RWPE2 (cell line): Measurements from ENCODE around the gene NFE2.
A peak's percentile ranks its signal among the peaks of the same experiment; 100 is the strongest.

Experiments used
- ATAC-seq: fragments of 200-7000 bp; cut with Tn5 transposase; 3 replicates; pipeline ENCODE4 v1.9.1; 2021; ENCODE audit warnings: low read depth
- DNase-seq: peaks from one replicate; pipeline ENCODE4 v3.0.0-alpha.2; 2020; ENCODE audit warnings: low spot score
- H3K27ac ChIP-seq: fragments of 450-650 bp; 2 replicates; pipeline ENCODE4 v1.5.1; 2017; ENCODE audit warnings: mild to moderate bottlenecking; ENCODE audit not compliant: poor library complexity, severe bottlenecking
- H3K27me3 ChIP-seq: fragments of 250-450 bp; sonication (Bioruptor Pico); 2 replicates; pipeline ENCODE4 v1.5.1; 2021; ENCODE audit warnings: mild to moderate bottlenecking, moderate library complexity; ENCODE audit not compliant: insufficient read depth, poor library complexity, severe bottlenecking
- H3K36me3 ChIP-seq: fragments of 250-450 bp; sonication (Bioruptor Pico); 2 replicates; pipeline ENCODE4 v1.5.1; 2020; ENCODE audit warnings: low read depth, mild to moderate bottlenecking, moderate library complexity
- H3K4me1 ChIP-seq: fragments of 250-450 bp; sonication (Bioruptor Pico); 2 replicates; pipeline ENCODE4 v1.5.1; 2021; ENCODE audit warnings: mild to moderate bottlenecking, moderate library complexity; ENCODE audit not compliant: insufficient read depth, poor library complexity, severe bottlenecking
- H3K4me3 ChIP-seq: fragments of 250-450 bp; sonication (Bioruptor Pico); 2 replicates; pipeline ENCODE4 v1.5.1; 2021; ENCODE audit warnings: mild to moderate bottlenecking, moderate library complexity; ENCODE audit not compliant: severe bottlenecking
- H3K9me3 ChIP-seq: fragments of 250-450 bp; sonication (Bioruptor Pico); 2 replicates; pipeline ENCODE4 v1.5.1; 2021; ENCODE audit warnings: mild to moderate bottlenecking, moderate library complexity; ENCODE audit not compliant: severe bottlenecking
- TF ChIP-seq, protein P1 (sequence below): fragments of 450-650 bp; IDR thresholded peaks from one replicate; pipeline ENCODE4 v1.5.1; 2017; ENCODE audit warnings: mild to moderate bottlenecking, moderate library complexity; ENCODE audit not compliant: poor library complexity, severe bottlenecking

The NFE2 gene

DNA sequence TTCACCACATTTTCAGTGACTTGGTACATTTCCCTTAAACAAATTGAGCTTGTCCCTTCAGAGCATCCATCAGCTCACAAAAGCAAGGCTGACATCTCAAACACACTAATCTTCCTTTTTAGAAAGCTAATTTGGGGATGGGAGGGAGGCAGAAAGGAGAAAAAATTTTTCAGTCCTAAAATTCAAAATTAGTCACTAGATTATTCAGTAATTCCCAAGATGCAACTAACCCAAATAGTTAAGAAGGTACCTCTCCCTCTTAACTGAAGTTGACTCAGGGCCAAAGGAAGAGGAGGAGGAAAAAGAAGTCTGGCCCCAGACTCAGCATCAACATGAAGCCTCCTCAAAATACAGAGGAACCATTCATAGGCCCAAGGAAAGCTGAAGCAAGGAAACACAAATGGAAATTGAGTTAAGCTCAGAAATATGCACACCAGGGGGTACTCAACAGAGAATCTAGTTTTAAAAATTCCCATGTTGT, 42.6 kb downstream of the NFE2 start:
- ATAC-seq (no peak), DNase-seq (no peak)
- H3K27me3 ChIP-seq = no peaks in the 10 kb centered on the region
- H3K36me3 ChIP-seq = peaks cover 51% of the 10 kb centered on the region
- H3K27ac ChIP-seq = peak overlapping the region; percentile 90
- TF ChIP-seq, protein P1, sequence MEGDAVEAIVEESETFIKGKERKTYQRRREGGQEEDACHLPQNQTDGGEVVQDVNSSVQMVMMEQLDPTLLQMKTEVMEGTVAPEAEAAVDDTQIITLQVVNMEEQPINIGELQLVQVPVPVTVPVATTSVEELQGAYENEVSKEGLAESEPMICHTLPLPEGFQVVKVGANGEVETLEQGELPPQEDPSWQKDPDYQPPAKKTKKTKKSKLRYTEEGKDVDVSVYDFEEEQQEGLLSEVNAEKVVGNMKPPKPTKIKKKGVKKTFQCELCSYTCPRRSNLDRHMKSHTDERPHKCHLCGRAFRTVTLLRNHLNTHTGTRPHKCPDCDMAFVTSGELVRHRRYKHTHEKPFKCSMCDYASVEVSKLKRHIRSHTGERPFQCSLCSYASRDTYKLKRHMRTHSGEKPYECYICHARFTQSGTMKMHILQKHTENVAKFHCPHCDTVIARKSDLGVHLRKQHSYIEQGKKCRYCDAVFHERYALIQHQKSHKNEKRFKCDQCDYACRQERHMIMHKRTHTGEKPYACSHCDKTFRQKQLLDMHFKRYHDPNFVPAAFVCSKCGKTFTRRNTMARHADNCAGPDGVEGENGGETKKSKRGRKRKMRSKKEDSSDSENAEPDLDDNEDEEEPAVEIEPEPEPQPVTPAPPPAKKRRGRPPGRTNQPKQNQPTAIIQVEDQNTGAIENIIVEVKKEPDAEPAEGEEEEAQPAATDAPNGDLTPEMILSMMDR = no peak
- no peaks in the 10 kb centered on the region for H3K9me3 ChIP-seq
- no peak overlapping the region for H3K4me3 ChIP-seq
- H3K4me1 ChIP-seq = peaks cover 48% of the 10 kb centered on the region

DNA sequence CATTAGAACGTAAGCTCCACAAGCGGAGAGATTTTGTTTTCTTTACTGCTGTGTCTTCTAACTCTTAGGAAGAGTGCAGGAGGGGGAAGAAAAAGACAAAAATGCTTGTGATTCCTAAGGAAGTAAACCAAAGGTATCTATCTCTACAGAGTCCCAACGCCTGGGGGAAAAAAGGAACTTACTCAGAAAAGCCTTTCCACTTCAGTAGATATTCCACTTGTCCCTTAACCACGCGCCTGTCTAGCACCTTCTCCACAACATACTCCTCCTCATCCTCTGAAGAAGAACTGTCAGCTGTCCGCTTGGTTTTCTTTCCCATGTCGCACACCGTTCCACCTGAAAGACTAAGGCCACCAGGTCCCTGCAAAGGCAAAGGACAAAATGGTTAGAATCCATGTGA, 43.5 kb downstream of the NFE2 start:
- H3K4me3 ChIP-seq = no peak overlapping the region
- TF ChIP-seq, protein P1 = no peak
- peaks cover 59% of the 10 kb centered on the region for H3K36me3 ChIP-seq
- H3K27ac ChIP-seq = peak overlapping the region; percentile 90
- peaks cover 40% of the 10 kb centered on the region for H3K4me1 ChIP-seq
- ATAC-seq (no peak), DNase-seq (no peak)
- H3K27me3 ChIP-seq = no peaks in the 10 kb centered on the region
- no peaks in the 10 kb centered on the region for H3K9me3 ChIP-seq

DNA sequence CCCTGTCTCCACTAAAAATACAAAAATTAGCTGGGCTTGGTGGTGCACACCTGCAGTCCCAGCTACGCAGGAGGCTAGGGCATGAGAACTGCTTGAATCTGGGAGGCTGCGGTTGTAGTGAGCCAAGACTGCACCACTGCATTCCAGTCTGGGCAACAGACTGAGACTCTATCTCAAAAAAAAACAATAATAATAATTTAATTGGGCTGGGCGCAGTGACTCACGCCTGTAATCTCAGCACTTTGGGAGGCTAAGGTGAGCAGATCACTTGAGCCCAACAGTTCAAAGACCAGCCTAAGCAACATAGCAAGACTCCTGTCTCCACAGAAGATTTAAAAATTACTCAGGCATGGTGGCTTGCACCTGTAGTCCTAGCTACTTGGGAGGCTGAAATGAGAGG, 47.6 kb downstream of the NFE2 start:
- peaks cover 92% of the 10 kb centered on the region for H3K36me3 ChIP-seq
- ATAC-seq = 0 out of 3 replicates have a peak, but pooled peaks have one; percentile 14
- no peak overlapping the region for H3K4me3 ChIP-seq
- H3K9me3 ChIP-seq = no peaks in the 10 kb centered on the region
- no peak for DNase-seq
- H3K27ac ChIP-seq = no peak overlapping the region
- TF ChIP-seq, protein P1 = no peak
- peaks cover 2% of the 10 kb centered on the region for H3K4me1 ChIP-seq
- H3K27me3 ChIP-seq = no peaks in the 10 kb centered on the region

DNA sequence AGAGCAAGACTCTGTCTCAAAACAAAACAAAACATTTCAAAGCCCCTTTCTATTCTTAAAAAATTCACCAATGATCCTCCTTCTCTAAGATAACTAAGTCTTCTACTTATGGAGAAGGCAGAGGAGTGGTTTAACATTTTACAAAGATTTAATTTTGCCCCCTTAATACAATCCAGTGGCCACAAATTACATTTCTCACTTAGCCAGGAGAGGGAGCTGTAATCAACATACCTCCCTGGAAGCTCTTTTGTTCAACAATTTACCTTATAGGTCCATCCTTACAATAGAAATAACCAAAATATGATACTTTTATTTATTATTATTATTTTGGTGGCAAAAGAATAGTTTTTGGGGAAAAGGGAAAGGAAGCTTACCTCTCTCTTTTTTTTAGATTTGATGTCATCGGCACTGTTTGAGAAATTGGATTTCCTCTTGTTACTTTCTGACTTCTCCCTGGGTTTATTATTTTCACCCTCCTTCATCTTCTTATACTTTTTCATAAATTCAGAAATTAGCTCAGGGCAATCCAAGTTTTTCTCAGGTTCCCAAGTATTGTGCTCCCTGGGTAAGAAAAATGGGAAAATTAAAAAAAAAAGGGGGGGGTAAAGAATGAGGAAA, 49.0 kb downstream of the NFE2 start:
- Histone ChIP-seq H3K36me3 (peaks cover 92% of the 10 kb centered on the region), H3K27me3 (no peaks in the 10 kb centered on the region), H3K4me1 (no peaks in the 10 kb centered on the region), H3K4me3 (no peak overlapping the region), H3K27ac (no peak overlapping the region), H3K9me3 (no peaks in the 10 kb centered on the region)
- TF ChIP-seq, protein P1 = peak; percentile 83
- peak; percentile 64; the same call in 2 of the 3 replicates for ATAC-seq
- no peak for DNase-seq

DNA sequence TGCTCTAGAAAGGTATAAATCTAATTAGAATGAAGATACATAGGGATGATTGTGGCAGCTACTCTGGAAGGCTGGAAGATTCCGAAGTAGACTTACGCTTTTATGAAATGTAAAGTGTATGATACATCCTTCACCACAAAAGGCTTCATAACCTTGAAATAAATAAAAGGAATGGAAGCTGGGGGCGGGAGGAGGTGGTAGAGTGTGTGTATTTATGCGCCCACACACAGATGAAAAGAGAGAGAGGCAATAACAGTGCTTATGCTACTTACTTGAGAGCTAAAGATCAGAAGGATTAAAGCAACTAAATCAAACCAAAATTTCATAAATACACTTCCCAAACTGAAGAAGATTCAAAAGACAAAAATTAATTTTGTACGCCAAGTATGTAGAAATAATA, 51.3 kb downstream of the NFE2 start:
- Histone ChIP-seq H3K9me3 (no peaks in the 10 kb centered on the region), H3K27me3 (no peaks in the 10 kb centered on the region), H3K36me3 (peaks cover 91% of the 10 kb centered on the region), H3K4me3 (no peak overlapping the region), H3K4me1 (no peaks in the 10 kb centered on the region), H3K27ac (no peak overlapping the region)
- no peak for DNase-seq
- no peak for ATAC-seq
- TF ChIP-seq, protein P1 = no peak
